GM21360 (cell line): ENCODE data around the gene ATF5.
"Not testable (repeated sequence)": the region's sequence is repeated elsewhere in the genome, so short reads cannot be mapped to it uniquely, and the experiment has no call there.

Source experiments
- ATAC-seq: cut with Tn5 transposase; IDR thresholded peaks from one replicate; pipeline ENCODE4 v1.9.1; 2021; ENCODE audit warnings: mild to moderate bottlenecking, moderate library complexity; ENCODE audit not compliant: unreplicated experiment

ATF5 gene

GRCh38 chr19:49921871-49922795, 6.9 kb upstream of the ATF5 start:
- no peak for ATAC-seq

GRCh38 chr19:49923055-49924003, 5.7 kb upstream of the ATF5 start:
- no peak for ATAC-seq

- no peak for ATAC-seq
Observed at GRCh38 chr19:49924004-49924880, 4.8 kb upstream of the ATF5 start.

- not testable (repeated sequence) for ATAC-seq
Observed at GRCh38 chr19:49924881-49925210, 4.2 kb upstream of the ATF5 start.

- no peak for ATAC-seq
Observed at GRCh38 chr19:49925486-49925885, 3.5 kb upstream of the ATF5 start.

GRCh38 chr19:49926515-49926914, 2.5 kb upstream of the ATF5 start:
- ATAC-seq = no peak

GRCh38 chr19:49927526-49928264, 1.3 kb upstream of the ATF5 start:
- no peak for ATAC-seq

GRCh38 chr19:49929611-49930482, 842 bp downstream of the ATF5 start:
- peak; percentile 66 for ATAC-seq

GRCh38 chr19:49930483-49931011, 1.5 kb downstream of the ATF5 start:
- no peak for ATAC-seq

GRCh38 chr19:49931293-49932040, 2.5 kb downstream of the ATF5 start:
- no peak for ATAC-seq

GRCh38 chr19:49932041-49932451, 3.0 kb downstream of the ATF5 start:
- ATAC-seq = no peak

GRCh38 chr19:49932731-49933131, 3.7 kb downstream of the ATF5 start:
- no peak for ATAC-seq

GRCh38 chr19:49933643-49934042, 4.6 kb downstream of the ATF5 start:
- ATAC-seq = no peak

- no peak for ATAC-seq
Observed at GRCh38 chr19:49936549-49936948, 7.5 kb downstream of the ATF5 start.

- no peak for ATAC-seq
Observed at GRCh38 chr19:49937750-49938381, 8.9 kb downstream of the ATF5 start.

GRCh38 chr19:49938662-49939061, 9.7 kb downstream of the ATF5 start:
- ATAC-seq = no peak

GRCh38 chr19:49939721-49940481, 10.9 kb downstream of the ATF5 start:
- ATAC-seq = no peak
